Measurements from ENCODE around the gene CTIF.

CTIF gene

GRCh38 chr18:48780913-48781162 is 242.0 kb downstream of the CTIF start:
- DNase-seq = no peak

GRCh38 chr18:48781163-48781987 is 242.5 kb downstream of the CTIF start:
- DNase-seq = no peak

- DNase-seq = no peak
Measured at GRCh38 chr18:48781988-48782363, 243.1 kb downstream of the CTIF start.

- DNase-seq = no peak
Measured at GRCh38 chr18:48782381-48782861, 243.6 kb downstream of the CTIF start.

GRCh38 chr18:48783616-48784520 is 245.0 kb downstream of the CTIF start:
- no peak for DNase-seq

- no peak for DNase-seq
Measured at GRCh38 chr18:48784656-48785055, 245.8 kb downstream of the CTIF start.

GRCh38 chr18:48785091-48785614 is 246.3 kb downstream of the CTIF start:
- no peak for DNase-seq

- DNase-seq = no peak
Measured at GRCh38 chr18:48785736-48786454, 247.1 kb downstream of the CTIF start.

GRCh38 chr18:48786455-48787202 is 247.8 kb downstream of the CTIF start:
- no peak for DNase-seq

- no peak for DNase-seq
Measured at GRCh38 chr18:48787203-48788151, 248.6 kb downstream of the CTIF start.

- no peak for DNase-seq
Measured at GRCh38 chr18:48788373-48788772, 249.5 kb downstream of the CTIF start.

- DNase-seq = no peak
Measured at GRCh38 chr18:48789259-48789812, 250.5 kb downstream of the CTIF start.

GRCh38 chr18:48790226-48790863 is 251.5 kb downstream of the CTIF start:
- no peak for DNase-seq

GRCh38 chr18:48790869-48791635 is 252.2 kb downstream of the CTIF start:
- DNase-seq = no peak

- DNase-seq = no peak
Measured at GRCh38 chr18:48791636-48792105, 252.8 kb downstream of the CTIF start.

GRCh38 chr18:48792141-48792540 is 253.3 kb downstream of the CTIF start:
- DNase-seq = no peak

GRCh38 chr18:48792611-48793380 is 254.0 kb downstream of the CTIF start:
- DNase-seq = no peak

GRCh38 chr18:48794251-48794970 is 255.6 kb downstream of the CTIF start:
- DNase-seq = no peak
